PC-3 (cell line): ENCODE measurements around the gene UTS2B.

Experiments used
- EZH2 ChIP-seq: fragments of 300-600 bp; sonication (generic); IDR thresholded peaks from one replicate; pipeline ENCODE4 v1.6.1; 2017; ENCODE audit warnings: antibody characterized with exemption, mild to moderate bottlenecking, low read length; ENCODE audit not compliant: unreplicated experiment
- EZH2phosphoT487 ChIP-seq: fragments of 300-600 bp; sonication (generic); IDR thresholded peaks from 2 replicates; pipeline ENCODE4 v1.6.1; 2018; ENCODE audit warnings: mild to moderate bottlenecking, antibody characterized with exemption, low read length, borderline replicate concordance
- TF ChIP-seq, protein P1 (sequence below): fragments of 300-600 bp; sonication (generic); conservative IDR thresholded peaks from 2 replicates; pipeline ENCODE4 v1.5.1; 2017; ENCODE audit warnings: antibody characterized with exemption, low read depth, mild to moderate bottlenecking, low read length

DNA sequence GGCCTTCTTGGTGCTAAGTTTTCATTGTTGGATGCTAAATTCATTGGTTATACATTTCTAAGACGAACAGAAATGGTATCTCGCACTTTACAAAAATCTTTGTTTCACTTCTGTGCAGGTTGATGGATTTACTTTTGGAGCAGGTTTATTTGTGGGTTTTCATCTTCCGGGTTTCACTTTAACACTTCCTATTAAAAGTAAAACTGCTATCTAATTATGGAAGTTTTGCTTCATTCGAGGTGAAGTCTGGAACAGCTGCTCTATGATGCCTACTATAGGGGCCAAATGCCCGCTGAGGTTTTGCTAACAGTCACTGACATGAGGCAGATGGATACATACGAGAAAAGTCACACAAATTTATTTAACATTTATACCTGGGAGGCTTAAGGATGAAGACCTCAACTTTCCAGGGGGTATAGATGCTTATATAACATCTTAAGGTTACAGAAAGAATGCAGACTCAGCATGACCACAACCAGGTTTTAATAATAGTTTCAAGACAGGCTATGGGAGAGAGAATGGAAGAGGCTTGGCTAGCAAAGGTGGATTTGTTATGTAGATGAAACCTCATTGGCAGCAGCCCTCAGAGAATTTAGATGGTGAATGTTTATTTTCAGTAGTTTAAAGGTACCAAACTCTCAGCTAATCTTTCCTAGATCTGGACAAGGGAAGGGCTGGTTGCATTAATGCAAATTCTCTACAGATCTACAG lies 77.1 kb downstream of the UTS2B start:
- TF ChIP-seq, protein P1, sequence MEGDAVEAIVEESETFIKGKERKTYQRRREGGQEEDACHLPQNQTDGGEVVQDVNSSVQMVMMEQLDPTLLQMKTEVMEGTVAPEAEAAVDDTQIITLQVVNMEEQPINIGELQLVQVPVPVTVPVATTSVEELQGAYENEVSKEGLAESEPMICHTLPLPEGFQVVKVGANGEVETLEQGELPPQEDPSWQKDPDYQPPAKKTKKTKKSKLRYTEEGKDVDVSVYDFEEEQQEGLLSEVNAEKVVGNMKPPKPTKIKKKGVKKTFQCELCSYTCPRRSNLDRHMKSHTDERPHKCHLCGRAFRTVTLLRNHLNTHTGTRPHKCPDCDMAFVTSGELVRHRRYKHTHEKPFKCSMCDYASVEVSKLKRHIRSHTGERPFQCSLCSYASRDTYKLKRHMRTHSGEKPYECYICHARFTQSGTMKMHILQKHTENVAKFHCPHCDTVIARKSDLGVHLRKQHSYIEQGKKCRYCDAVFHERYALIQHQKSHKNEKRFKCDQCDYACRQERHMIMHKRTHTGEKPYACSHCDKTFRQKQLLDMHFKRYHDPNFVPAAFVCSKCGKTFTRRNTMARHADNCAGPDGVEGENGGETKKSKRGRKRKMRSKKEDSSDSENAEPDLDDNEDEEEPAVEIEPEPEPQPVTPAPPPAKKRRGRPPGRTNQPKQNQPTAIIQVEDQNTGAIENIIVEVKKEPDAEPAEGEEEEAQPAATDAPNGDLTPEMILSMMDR: no peak
- no peak for TF ChIP-seq EZH2phosphoT487
- no peak for TF ChIP-seq EZH2
